Aortic smooth muscle cell (primary cell): ENCODE data around the gene TRNAU1AP. TPM values are rescaled to one million over a fixed set of nuclear protein-coding genes. Genes with fewer than 3 reads are reported as not detected.

Experiments used
- total RNA-seq: library from RNA; depleted of rRNA; stranded (reverse); fragments of >200 nt; gene quantifications from 2 replicates; pipeline ENCODE4 v1.2.3, GENCODE V29; 2014

TRNAU1AP gene
- total RNA-seq: 20.3 and 21.1 TPM in 2 replicates

GRCh38 chr1:28552758-28553663 is at the start of gene TRNAU1AP:
Gene TRNAU1AP, plus strand, starts transcription at chr1:28553085. Its CDS starts 26 bp downstream, at chr1:28553111.

GRCh38 chr1:28505406-28506187 is 47.3 kb upstream of the TRNAU1AP start, which contains the start of gene RCC1:
Gene RCC1, plus strand, starts transcription at chr1:28506043. Its CDS starts 23,824 bp downstream, at chr1:28529867.

GRCh38 chr1:28591708-28592320 is 38.9 kb downstream of the TRNAU1AP start, which contains the start of gene RAB42:
Gene RAB42, plus strand, starts transcription at chr1:28592265. Its CDS starts 247 bp downstream, at chr1:28592512.

Other genes starting within 250 kb of the TRNAU1AP start
- 19.6 and 21.3 TPM in 2 replicates for gene MED18, start 224.0 kb upstream of the TRNAU1AP start, total RNA-seq
- gene PHACTR4, start 183.3 kb upstream of the TRNAU1AP start, total RNA-seq: 6.3 and 9.0 TPM in 2 replicates
- 21.8 and 26.3 TPM in 2 replicates for gene RCC1, start 47.0 kb upstream of the TRNAU1AP start, total RNA-seq
- 0.93 and 1.7 TPM in 2 replicates for gene RAB42, start 39.2 kb downstream of the TRNAU1AP start, total RNA-seq
- 53.9 and 61.6 TPM in 2 replicates for gene TAF12, start 90.0 kb downstream of the TRNAU1AP start, total RNA-seq
- under 0.01 TPM in 1 of 2 replicates, not detected in the other for gene RNU11, start 95.5 kb downstream of the TRNAU1AP start, total RNA-seq
- gene GMEB1, start 115.7 kb downstream of the TRNAU1AP start, total RNA-seq: 7.0 and 7.8 TPM in 2 replicates
- gene YTHDF2, start 183.9 kb downstream of the TRNAU1AP start, total RNA-seq: 44.1 and 45.8 TPM in 2 replicates